PFSK-1 (cell line): ENCODE results near the gene SLC2A11.

Source experiments
- FOXP2 ChIP-seq: optimal IDR thresholded peaks from 2 replicates; pipeline ENCODE3; 2011; ENCODE audit warnings: borderline replicate concordance, control low read depth, inconsistent platforms; ENCODE audit not compliant: insufficient read depth; ENCODE audit errors: extremely low read length, extremely low read depth
- POLR2AphosphoS5 ChIP-seq: IDR thresholded peaks from 2 replicates; pipeline ENCODE4 v1.6.1; 2012; ENCODE audit warnings: low read depth, mild to moderate bottlenecking, control low read depth, low read length, moderate library complexity
- SIN3A ChIP-seq: IDR thresholded peaks from 2 replicates; pipeline ENCODE4 v1.6.1; 2012; ENCODE audit warnings: mild to moderate bottlenecking, low read length, moderate library complexity, borderline replicate concordance; ENCODE audit not compliant: insufficient read depth
- TAF1 ChIP-seq: IDR thresholded peaks from 2 replicates; pipeline ENCODE4 v1.6.1; 2012; ENCODE audit warnings: low read length, control low read depth, borderline replicate concordance; ENCODE audit not compliant: insufficient read depth
- TF ChIP-seq, protein P1 (sequence below), 2 experiments: IDR thresholded peaks; 2 replicates each; pipeline versions ENCODE4 v1.6.1 to v1.8.0; 2011 to 2012; ENCODE audit warnings: low read depth in 2 of 2, low read length in 2 of 2, control low read depth in 1 of 2, inconsistent platforms in 1 of 2, mild to moderate bottlenecking in 1 of 2, moderate library complexity in 1 of 2; ENCODE audit not compliant: insufficient read depth in 1 of 2

SLC2A11 gene

DNA sequence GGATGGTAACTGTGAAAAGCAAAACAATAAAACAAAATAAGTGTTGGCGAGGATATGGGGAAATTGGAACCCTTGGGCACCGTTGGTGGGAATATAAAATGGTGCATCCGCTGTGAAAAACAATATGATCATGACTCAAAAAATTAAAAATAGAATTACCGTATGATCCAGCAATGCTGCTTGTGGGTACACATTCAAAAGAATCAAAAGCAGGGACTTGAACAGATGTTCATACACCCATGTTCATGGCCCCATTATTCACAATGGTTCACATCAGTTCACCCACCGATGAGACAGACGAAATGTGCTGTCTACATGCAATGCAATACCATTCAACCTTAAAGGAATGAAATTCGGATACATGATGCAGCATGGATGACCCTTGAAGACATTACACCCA is 17.6 kb upstream of the SLC2A11 start:
- TF ChIP-seq SIN3A (no peak), POLR2AphosphoS5 (no peak), TAF1 (no peak), FOXP2 (no peak)
- TF ChIP-seq, protein P1, sequence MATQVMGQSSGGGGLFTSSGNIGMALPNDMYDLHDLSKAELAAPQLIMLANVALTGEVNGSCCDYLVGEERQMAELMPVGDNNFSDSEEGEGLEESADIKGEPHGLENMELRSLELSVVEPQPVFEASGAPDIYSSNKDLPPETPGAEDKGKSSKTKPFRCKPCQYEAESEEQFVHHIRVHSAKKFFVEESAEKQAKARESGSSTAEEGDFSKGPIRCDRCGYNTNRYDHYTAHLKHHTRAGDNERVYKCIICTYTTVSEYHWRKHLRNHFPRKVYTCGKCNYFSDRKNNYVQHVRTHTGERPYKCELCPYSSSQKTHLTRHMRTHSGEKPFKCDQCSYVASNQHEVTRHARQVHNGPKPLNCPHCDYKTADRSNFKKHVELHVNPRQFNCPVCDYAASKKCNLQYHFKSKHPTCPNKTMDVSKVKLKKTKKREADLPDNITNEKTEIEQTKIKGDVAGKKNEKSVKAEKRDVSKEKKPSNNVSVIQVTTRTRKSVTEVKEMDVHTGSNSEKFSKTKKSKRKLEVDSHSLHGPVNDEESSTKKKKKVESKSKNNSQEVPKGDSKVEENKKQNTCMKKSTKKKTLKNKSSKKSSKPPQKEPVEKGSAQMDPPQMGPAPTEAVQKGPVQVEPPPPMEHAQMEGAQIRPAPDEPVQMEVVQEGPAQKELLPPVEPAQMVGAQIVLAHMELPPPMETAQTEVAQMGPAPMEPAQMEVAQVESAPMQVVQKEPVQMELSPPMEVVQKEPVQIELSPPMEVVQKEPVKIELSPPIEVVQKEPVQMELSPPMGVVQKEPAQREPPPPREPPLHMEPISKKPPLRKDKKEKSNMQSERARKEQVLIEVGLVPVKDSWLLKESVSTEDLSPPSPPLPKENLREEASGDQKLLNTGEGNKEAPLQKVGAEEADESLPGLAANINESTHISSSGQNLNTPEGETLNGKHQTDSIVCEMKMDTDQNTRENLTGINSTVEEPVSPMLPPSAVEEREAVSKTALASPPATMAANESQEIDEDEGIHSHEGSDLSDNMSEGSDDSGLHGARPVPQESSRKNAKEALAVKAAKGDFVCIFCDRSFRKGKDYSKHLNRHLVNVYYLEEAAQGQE (IDR thresholded peaks at IDR 0.05; ENCODE audit: insufficient read depth in 1 of 2, low read depth in 2 of 2, low read length in 2 of 2), result no peak

DNA sequence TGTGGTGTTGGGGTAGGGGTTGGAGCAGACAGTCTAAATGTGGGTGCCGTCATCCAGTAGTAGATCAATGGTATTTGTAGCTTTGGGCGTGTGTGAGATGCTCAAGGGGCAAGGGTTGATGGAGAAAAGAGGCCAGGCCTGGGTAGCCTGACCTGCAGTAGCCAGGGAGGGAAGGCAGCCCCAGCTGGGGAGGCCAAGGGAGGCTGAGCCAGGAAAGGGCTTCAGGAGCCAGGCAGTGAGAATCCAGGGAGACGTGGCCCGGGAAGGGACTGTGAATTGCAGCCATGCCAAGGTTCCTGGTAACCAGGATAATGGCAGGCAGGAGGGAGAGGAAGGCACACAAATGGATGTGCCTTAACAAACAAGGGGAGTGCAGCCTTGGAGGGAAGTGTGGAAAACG is 16.4 kb upstream of the SLC2A11 start:
- no peak for TF ChIP-seq FOXP2
- no peak for TF ChIP-seq POLR2AphosphoS5
- TF ChIP-seq SIN3A, result no peak
- TF ChIP-seq TAF1, result no peak
- TF ChIP-seq, protein P1 (IDR thresholded peaks at IDR 0.05; ENCODE audit: insufficient read depth in 1 of 2, low read depth in 2 of 2, low read length in 2 of 2), result no peak

DNA sequence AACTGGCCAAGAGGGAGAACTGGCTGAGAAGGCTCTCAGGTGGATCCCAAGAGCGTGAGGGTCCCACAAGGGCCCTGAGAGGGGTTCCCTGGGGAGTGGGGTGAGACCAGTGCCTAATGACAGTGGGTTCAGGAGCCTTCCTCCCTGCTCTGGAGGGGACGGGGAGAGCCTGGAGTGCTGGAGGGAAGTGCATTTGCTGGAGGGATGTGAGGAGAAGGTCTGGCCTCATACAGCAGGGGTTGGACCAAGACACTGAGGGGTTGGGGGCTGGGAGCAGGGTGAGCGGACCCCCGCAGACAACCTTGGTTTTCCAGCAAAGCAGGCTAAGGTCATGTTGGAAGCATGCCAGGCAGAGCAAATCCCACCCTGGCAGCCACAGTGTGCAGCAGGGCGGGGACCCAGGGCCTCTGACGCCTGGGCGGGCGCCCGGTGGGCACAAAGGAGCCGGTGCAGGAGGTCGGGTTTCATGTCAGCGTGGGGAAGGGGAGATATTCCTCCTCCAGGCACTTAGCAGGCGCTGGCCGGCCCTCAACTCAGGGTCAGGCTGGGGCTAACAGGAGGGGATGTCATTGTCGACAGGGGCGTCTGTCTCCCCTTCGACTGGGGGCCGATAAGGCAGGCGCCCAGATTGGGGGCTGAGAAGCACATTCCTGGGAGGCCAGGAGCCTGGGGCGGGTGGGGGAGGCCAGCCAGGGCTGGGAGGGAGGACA is 15.8 kb upstream of the SLC2A11 start:
- TF ChIP-seq FOXP2, result no peak
- TF ChIP-seq SIN3A, result no peak
- TF ChIP-seq, protein P1 (IDR thresholded peaks at IDR 0.05; ENCODE audit: insufficient read depth in 1 of 2, low read depth in 2 of 2, low read length in 2 of 2), result no peak
- TF ChIP-seq POLR2AphosphoS5, result no peak
- TF ChIP-seq TAF1, result no peak

DNA sequence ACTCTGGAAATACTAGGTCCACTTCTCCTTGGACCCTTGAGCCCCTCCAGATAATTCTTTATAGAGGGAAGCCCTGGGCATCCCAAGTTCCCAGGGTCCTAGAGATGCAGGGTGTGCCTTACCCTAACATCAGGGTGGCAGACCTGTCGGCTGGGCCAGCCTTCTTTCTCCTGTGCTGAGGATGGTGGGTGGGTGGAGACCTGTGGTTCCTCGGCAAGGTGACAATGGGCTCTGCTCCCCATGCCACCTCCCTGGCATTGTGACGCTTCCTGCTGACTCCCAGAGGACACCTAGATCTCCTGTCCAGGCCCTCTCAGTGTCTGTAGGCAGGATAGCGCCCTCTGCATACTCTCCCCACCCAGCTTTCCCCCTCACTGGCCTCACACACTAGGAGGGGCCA is 15.1 kb upstream of the SLC2A11 start:
- TF ChIP-seq TAF1 (no peak), POLR2AphosphoS5 (no peak), FOXP2 (no peak), SIN3A (no peak)
- TF ChIP-seq, protein P1 (IDR thresholded peaks at IDR 0.05; ENCODE audit: insufficient read depth in 1 of 2, low read depth in 2 of 2, low read length in 2 of 2), result no peak

DNA sequence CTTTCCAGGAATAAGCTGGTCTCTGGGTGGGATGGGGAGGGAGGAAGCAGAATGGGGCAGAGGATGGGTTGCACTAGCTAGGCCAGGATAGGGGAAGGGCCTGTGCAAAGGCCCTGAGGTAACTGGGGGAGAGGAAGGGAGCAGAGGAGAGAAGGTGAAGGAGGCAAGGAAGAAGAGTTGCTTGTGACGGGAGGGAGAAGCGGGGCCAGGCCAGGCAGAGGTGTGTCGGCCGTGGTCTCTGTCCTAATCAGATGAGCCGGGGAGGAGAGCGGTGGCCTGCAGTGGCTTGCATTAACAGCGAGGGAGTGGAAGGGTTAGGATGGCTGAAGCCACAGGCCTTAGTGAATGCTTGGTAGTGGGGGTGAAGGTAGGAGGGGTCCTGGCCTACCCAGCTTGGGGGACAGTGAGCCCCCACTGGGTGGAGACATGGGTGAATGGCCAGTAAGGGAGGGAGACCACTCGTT is 12.9 kb upstream of the SLC2A11 start:
- no peak for TF ChIP-seq SIN3A
- no peak for TF ChIP-seq FOXP2
- TF ChIP-seq, protein P1 (IDR thresholded peaks at IDR 0.05; ENCODE audit: insufficient read depth in 1 of 2, low read depth in 2 of 2, low read length in 2 of 2), result no peak
- TF ChIP-seq TAF1, result no peak
- TF ChIP-seq POLR2AphosphoS5, result no peak
